K562 (cell line): ENCODE data around the gene PTH2. TPM values are rescaled to one million over a fixed set of nuclear protein-coding genes. Genes with fewer than 3 reads are reported as not detected.
A peak's percentile ranks its signal among the peaks of the same experiment; 100 is the strongest.

Experiments used
- ATAC-seq: fragments of 200-7000 bp; cut with Tn5 transposase; 3 replicates; pipeline ENCODE4 v1.9.1; 2020; ENCODE audit warnings: moderate library complexity
- BruUV-seq: library from RNA; stranded (reverse); fragments of 400-500 nt; replicated peaks from 2 replicates; lab custom pipeline; 2021; lab: Mats Ljungman, UMichigan
- CTCF ChIA-PET: fragments of 300-600 bp; formaldehyde crosslinking; extraction: SDS; loops from one replicate; lab custom pipeline; 2021; ENCODE audit warnings: low intra/inter-chr PET ratio; lab: Yijun Ruan, JAX
- POLR2A ChIA-PET: fragments of 300-600, 350-650 bp; sonication (Branson Sonifier 250); formaldehyde crosslinking; extraction: SDS; loops from one replicate; lab custom pipeline; 2021; ENCODE audit warnings: antibody characterized with exemption, inconsistent platforms; lab: Yijun Ruan, JAX
- DNase-seq, 4 experiments: peaks; one replicate each; pipeline versions ENCODE4 v3.0.0 to v3.0.0-alpha.2; 2011 to 2018; ENCODE audit warnings: low spot score in 3 of 4, mixed read lengths in 3 of 4; ENCODE audit errors: extremely low read depth in 1 of 4
- FAIRE-seq: peaks from 2 replicates; lab custom pipeline; 2011; peaks lifted over from hg19 to GRCh38; lab: Jason Lieb, UNC
- H2AFZ ChIP-seq: 2 replicates; pipeline ENCODE4 v1.6.0; 2011; ENCODE audit warnings: low read depth, low read length, control low read depth, inconsistent platforms
- H3K27ac ChIP-seq: fragments of 200-600 bp; 3 replicates; pipeline ENCODE4 v1.8.0; 2011; ENCODE audit warnings: low read depth, mild to moderate bottlenecking, control low read depth, inconsistent platforms, low read length, moderate library complexity, mixed read lengths; ENCODE audit errors: extremely low read depth
- H3K27me3 ChIP-seq, 2 experiments: fragments of 300-600 bp in 1 of 2; 2 replicates in 1 of 2; 3 replicates in 1 of 2; pipeline versions ENCODE4 v1.6.0 to v1.8.0; 2011; ENCODE audit warnings: inconsistent platforms in 2 of 2, low read length in 2 of 2, mild to moderate bottlenecking in 1 of 2, mixed read lengths in 1 of 2, moderate library complexity in 1 of 2; ENCODE audit not compliant: control insufficient read depth in 2 of 2, insufficient read depth in 2 of 2
- H3K36me3 ChIP-seq: fragments of 300-600 bp; 3 replicates; pipeline ENCODE4 v1.8.0; 2011; ENCODE audit warnings: mild to moderate bottlenecking, low read length, inconsistent platforms; ENCODE audit not compliant: control insufficient read depth, insufficient read depth
- H3K4me1 ChIP-seq, 2 experiments: fragments of 200-600 bp in 1 of 2; replicated peaks in 1 of 2; 2 replicates in 1 of 2; 3 replicates in 1 of 2; pipeline versions ENCODE4 v1.5.1 to v1.8.0; 2011; ENCODE audit warnings: inconsistent platforms in 2 of 2, low read length in 2 of 2, mild to moderate bottlenecking in 1 of 2, mixed read lengths in 1 of 2, moderate library complexity in 1 of 2; ENCODE audit not compliant: control insufficient read depth in 2 of 2, insufficient read depth in 2 of 2
- H3K4me2 ChIP-seq: 2 replicates; pipeline ENCODE4 v1.6.1; 2011; ENCODE audit warnings: low read length, control low read depth, inconsistent platforms, mixed read lengths; ENCODE audit not compliant: insufficient read depth
- H3K4me3 ChIP-seq: fragments of 200-600 bp; sonication (generic), shearing (Covaris generic); 2 replicates; pipeline ENCODE4 v1.5.1; 2016; ENCODE audit warnings: control low read depth, inconsistent platforms
- H3K79me2 ChIP-seq: fragments of 200-600 bp; 3 replicates; pipeline ENCODE4 v1.8.0; 2011; ENCODE audit warnings: low read length, inconsistent platforms; ENCODE audit not compliant: control insufficient read depth, insufficient read depth
- H3K9ac ChIP-seq, 2 experiments: 2 replicates each; pipeline versions ENCODE4 v1.6.0 to v1.6.1; 2011; ENCODE audit warnings: low read depth in 2 of 2, low read length in 2 of 2, control low read depth in 1 of 2, inconsistent platforms in 1 of 2, mild to moderate bottlenecking in 1 of 2, mixed read lengths in 1 of 2; ENCODE audit not compliant: insufficient read depth in 1 of 2
- H3K9me1 ChIP-seq: one replicate; pipeline ENCODE4 v1.6.0; 2011; ENCODE audit warnings: inconsistent platforms, mild to moderate bottlenecking, low read length, moderate library complexity; ENCODE audit not compliant: control insufficient read depth, insufficient read depth
- H3K9me3 ChIP-seq: replicated peaks from 2 replicates; pipeline ENCODE4 v1.5.1; 2011; ENCODE audit warnings: low read depth, low read length, inconsistent platforms; ENCODE audit not compliant: control insufficient read depth, insufficient read depth
- H4K20me1 ChIP-seq: replicated peaks from 2 replicates; pipeline ENCODE4 v1.6.1; 2011; ENCODE audit warnings: low read length, inconsistent platforms, mixed read lengths; ENCODE audit not compliant: control insufficient read depth, insufficient read depth
- COPS2 ChIP-seq: fragments of 450-650 bp; conservative IDR thresholded peaks from 2 replicates; pipeline ENCODE4 v1.6.1; 2016; ENCODE audit warnings: mild to moderate bottlenecking, moderate library complexity
- KDM4B ChIP-seq, 2 experiments: fragments of 450-650 bp in 1 of 2; sonication (generic) in 1 of 2; IDR thresholded peaks; 2 replicates each; pipeline ENCODE4 v1.6.1; 2016 to 2017; ENCODE audit warnings: borderline replicate concordance in 2 of 2, antibody characterized with exemption in 1 of 2, low read depth in 1 of 2, mild to moderate bottlenecking in 1 of 2
- MYNN ChIP-seq, 2 experiments: sonication (generic); formaldehyde crosslinking in 1 of 2; IDR thresholded peaks; 2 replicates each; pipeline versions ENCODE4 v1.5.0 to v1.6.1; 2016 to 2020; ENCODE audit warnings: antibody characterized with exemption in 1 of 2, missing genetic modification reagents in 1 of 2
- ZNF384 ChIP-seq: IDR thresholded peaks from 2 replicates; pipeline ENCODE4 v1.6.1; 2012; ENCODE audit warnings: low read depth, low read length, improper control_type of control experiment
- WGBS: fragments of 100-300 bp; shearing (Covaris generic); methylation state at CpG from one replicate; pipeline ENCODE4 v1.1.6; 2016; ENCODE audit warnings: low coverage, mixed read lengths; ENCODE audit not compliant: insufficient coverage; ENCODE audit errors: missing lambda C conversion rate; 5-methylcytosine and 5-hydroxymethylcytosine counted together
- in situ Hi-C: fragments of 300-500 bp; cut with MboI; formaldehyde crosslinking; loops from 4 replicates; pipeline ENCODE4 v1.15.0; 2018; ENCODE audit warnings: inconsistent platforms, mixed read lengths
- intact Hi-C: fragments of 100-400 bp; cut with micrococcal nuclease; formaldehyde crosslinking; loops from 2 replicates; pipeline ENCODE4 v1.14.2; 2022
- polyA plus RNA-seq, 8 experiments: library from polyadenylated mRNA; depleted of rRNA in 4 of 8; stranded (reverse) in 5 of 8; unstranded in 3 of 8; fragments of >200 nt; fragmentation: Nextera tagmentation in 2 of 8; fragmentation: Illumina TruSeq in 1 of 8; extraction: Ambion mirVana in 2 of 8; extraction: Trizol in 1 of 8; gene quantifications; 2 replicates each; pipeline versions ENCODE4 v1.2.1 to v1.2.3, GENCODE V29; 2011 to 2014; ENCODE audit warnings: inconsistent platforms in 1 of 8, missing spikeins in 1 of 8
- total RNA-seq, 7 experiments: library from RNA; depleted of rRNA in 6 of 7; stranded (reverse); fragments of >200 nt in 6 of 7; fragmentation: Illumina TruSeq in 2 of 7; extraction: Trizol in 2 of 7; gene quantifications; 2 replicates each; pipeline versions ENCODE4 v1.2.1 to v1.2.3, GENCODE V29; 2011 to 2021; ENCODE audit warnings: low replicate concordance in 1 of 7
- TF ChIP-seq, protein P1 (sequence below): fragments of 200-600 bp; sonication (generic); IDR thresholded peaks from one replicate; pipeline ENCODE4 v1.6.1; 2012; ENCODE audit warnings: mild to moderate bottlenecking, low read depth, low read length, inconsistent platforms
- TF ChIP-seq, protein P2 (sequence below): IDR thresholded peaks from 2 replicates; pipeline ENCODE4 v1.6.1; 2011; ENCODE audit not compliant: insufficient read length; ENCODE audit errors: extremely low read depth

The PTH2 gene
- total and polyA plus RNA-seq, 9 of the 15 experiments (the other 6 are each of a cell fraction or from before 2014, with no cell fraction given): 1.3 TPM; not detected in 8

DNA sequence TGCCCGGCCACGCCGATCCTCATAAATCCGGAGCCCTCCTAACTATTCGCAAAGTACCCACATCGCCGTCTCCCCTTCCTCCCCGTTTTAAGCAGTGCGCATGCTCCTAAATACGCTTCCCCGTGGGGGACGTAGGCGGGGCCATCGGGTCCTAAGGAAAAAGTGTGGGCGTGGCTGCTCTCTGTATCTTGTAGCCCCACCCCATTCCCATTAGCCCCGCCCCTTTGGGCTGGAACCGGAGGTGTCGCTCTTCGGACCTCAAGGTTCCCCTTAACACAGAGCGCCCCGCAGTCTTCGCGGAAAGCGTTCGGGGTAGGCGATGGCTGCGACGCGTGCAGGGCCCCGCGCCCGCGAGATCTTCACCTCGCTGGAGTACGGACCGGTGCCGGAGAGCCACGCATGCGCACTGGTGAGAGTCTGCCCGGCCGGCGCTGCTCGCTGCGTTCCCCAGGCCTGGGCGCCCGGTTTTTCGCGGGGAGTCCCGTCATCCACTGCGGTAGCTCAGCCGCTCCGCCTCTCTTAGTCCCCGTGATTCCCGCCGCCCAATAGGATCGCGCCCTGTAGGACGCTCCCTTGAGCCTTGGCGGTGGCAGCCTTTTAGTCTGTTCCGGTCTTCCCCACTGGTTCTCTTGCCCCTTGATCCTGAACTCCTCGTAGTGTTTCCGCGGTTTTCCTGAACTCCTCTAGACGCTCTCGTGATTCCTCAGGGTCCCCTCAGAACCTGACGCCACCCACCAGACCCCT, 29.9 kb upstream of the PTH2 start, which contains the start of gene ALDH16A1:
Gene ALDH16A1, plus strand, starts transcription at position 213 of the 744 bp plus-strand sequence. Its CDS starts 107 bp downstream, at position 320.
- FAIRE-seq (peak; percentile 95), DNase-seq (peak; percentile 92 to 98 (median 95)), ATAC-seq (peak; percentile 95)
- peak within 1 kb of the TSS; percentile 100 for H3K27ac ChIP-seq
- in situ Hi-C loops (no loop called here), intact Hi-C loops (no loop called here)
- peak within 1 kb of the TSS; percentile 93 for H3K4me3 ChIP-seq
- 0% methylated on average over 60 of the region's 66 CpGs for WGBS
- H3K36me3 ChIP-seq: peaks cover 41% of the 10 kb centered on the region; the same call in 2 of the 3 replicates
- peak within 1 kb of the TSS; percentile 95 to 100 for H3K9ac ChIP-seq
- H3K4me1 ChIP-seq: peaks cover 9 to 44% of the 10 kb centered on the region in 2 experiments; a peak in 4 of 5 replicates
- CTCF ChIA-PET: interaction anchor here (0.5 to 0.7 kb wide), 2 partner anchors 125 to 219 kb away, joined by 3 read pairs; no protein-coding TSS in a partner anchor
- no peaks in the 10 kb centered on the region for H4K20me1 ChIP-seq
- peak within 1 kb of the TSS; percentile 96 for H3K4me2 ChIP-seq
- no peaks in the 10 kb centered on the region for H3K9me3 ChIP-seq
- BruUV-seq: no TSS peak
- H3K79me2 ChIP-seq: peaks cover 58% of the 10 kb centered on the region
- POLR2A ChIA-PET: interaction anchor here (0.6 to 2.8 kb wide), 12 partner anchors 9 to 578 kb away, joined by 3 to 8 read pairs (median 4); partner anchors contain the start of genes DKKL1 and RPL13A
- H3K27me3 ChIP-seq: no peaks in the 10 kb centered on the region
- peak within 1 kb of the TSS; percentile 95 for H2AFZ ChIP-seq
- no peaks in the 10 kb centered on the region for H3K9me1 ChIP-seq
- TF ChIP-seq COPS2 (no peak), ZNF384 (no peak), KDM4B (IDR thresholded peaks at IDR 0.05; ENCODE audit: borderline replicate concordance in 2 of 2, low read depth in 1 of 2) (peak in 1 of 2 experiments; percentile 24; a peak in 1 of 4 replicates), MYNN (IDR thresholded peaks at IDR 0.05) (no peak), MYNN (CRISPR knock-in tag; IDR thresholded peaks at IDR 0.05) (no peak)
- TF ChIP-seq, protein P1, sequence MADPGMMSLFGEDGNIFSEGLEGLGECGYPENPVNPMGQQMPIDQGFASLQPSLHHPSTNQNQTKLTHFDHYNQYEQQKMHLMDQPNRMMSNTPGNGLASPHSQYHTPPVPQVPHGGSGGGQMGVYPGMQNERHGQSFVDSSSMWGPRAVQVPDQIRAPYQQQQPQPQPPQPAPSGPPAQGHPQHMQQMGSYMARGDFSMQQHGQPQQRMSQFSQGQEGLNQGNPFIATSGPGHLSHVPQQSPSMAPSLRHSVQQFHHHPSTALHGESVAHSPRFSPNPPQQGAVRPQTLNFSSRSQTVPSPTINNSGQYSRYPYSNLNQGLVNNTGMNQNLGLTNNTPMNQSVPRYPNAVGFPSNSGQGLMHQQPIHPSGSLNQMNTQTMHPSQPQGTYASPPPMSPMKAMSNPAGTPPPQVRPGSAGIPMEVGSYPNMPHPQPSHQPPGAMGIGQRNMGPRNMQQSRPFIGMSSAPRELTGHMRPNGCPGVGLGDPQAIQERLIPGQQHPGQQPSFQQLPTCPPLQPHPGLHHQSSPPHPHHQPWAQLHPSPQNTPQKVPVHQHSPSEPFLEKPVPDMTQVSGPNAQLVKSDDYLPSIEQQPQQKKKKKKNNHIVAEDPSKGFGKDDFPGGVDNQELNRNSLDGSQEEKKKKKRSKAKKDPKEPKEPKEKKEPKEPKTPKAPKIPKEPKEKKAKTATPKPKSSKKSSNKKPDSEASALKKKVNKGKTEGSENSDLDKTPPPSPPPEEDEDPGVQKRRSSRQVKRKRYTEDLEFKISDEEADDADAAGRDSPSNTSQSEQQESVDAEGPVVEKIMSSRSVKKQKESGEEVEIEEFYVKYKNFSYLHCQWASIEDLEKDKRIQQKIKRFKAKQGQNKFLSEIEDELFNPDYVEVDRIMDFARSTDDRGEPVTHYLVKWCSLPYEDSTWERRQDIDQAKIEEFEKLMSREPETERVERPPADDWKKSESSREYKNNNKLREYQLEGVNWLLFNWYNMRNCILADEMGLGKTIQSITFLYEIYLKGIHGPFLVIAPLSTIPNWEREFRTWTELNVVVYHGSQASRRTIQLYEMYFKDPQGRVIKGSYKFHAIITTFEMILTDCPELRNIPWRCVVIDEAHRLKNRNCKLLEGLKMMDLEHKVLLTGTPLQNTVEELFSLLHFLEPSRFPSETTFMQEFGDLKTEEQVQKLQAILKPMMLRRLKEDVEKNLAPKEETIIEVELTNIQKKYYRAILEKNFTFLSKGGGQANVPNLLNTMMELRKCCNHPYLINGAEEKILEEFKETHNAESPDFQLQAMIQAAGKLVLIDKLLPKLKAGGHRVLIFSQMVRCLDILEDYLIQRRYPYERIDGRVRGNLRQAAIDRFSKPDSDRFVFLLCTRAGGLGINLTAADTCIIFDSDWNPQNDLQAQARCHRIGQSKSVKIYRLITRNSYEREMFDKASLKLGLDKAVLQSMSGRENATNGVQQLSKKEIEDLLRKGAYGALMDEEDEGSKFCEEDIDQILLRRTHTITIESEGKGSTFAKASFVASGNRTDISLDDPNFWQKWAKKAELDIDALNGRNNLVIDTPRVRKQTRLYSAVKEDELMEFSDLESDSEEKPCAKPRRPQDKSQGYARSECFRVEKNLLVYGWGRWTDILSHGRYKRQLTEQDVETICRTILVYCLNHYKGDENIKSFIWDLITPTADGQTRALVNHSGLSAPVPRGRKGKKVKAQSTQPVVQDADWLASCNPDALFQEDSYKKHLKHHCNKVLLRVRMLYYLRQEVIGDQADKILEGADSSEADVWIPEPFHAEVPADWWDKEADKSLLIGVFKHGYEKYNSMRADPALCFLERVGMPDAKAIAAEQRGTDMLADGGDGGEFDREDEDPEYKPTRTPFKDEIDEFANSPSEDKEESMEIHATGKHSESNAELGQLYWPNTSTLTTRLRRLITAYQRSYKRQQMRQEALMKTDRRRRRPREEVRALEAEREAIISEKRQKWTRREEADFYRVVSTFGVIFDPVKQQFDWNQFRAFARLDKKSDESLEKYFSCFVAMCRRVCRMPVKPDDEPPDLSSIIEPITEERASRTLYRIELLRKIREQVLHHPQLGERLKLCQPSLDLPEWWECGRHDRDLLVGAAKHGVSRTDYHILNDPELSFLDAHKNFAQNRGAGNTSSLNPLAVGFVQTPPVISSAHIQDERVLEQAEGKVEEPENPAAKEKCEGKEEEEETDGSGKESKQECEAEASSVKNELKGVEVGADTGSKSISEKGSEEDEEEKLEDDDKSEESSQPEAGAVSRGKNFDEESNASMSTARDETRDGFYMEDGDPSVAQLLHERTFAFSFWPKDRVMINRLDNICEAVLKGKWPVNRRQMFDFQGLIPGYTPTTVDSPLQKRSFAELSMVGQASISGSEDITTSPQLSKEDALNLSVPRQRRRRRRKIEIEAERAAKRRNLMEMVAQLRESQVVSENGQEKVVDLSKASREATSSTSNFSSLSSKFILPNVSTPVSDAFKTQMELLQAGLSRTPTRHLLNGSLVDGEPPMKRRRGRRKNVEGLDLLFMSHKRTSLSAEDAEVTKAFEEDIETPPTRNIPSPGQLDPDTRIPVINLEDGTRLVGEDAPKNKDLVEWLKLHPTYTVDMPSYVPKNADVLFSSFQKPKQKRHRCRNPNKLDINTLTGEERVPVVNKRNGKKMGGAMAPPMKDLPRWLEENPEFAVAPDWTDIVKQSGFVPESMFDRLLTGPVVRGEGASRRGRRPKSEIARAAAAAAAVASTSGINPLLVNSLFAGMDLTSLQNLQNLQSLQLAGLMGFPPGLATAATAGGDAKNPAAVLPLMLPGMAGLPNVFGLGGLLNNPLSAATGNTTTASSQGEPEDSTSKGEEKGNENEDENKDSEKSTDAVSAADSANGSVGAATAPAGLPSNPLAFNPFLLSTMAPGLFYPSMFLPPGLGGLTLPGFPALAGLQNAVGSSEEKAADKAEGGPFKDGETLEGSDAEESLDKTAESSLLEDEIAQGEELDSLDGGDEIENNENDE: no peak
- TF ChIP-seq, protein P2, sequence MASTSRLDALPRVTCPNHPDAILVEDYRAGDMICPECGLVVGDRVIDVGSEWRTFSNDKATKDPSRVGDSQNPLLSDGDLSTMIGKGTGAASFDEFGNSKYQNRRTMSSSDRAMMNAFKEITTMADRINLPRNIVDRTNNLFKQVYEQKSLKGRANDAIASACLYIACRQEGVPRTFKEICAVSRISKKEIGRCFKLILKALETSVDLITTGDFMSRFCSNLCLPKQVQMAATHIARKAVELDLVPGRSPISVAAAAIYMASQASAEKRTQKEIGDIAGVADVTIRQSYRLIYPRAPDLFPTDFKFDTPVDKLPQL: no peak
